Stimulated activated CD4-positive, alpha-beta T cell treated with anti-CD3 and anti-CD28 coated beads, Interleukin-1b, Interleukin-23, amount 100 ng/mL, for 1 hour (primary cell): ENCODE measurements around the gene SLC43A1.

Experiments used
- DNase-seq, 2 donors: peaks; one replicate each; pipeline ENCODE4 v3.0.0-alpha.2; 2020; ENCODE audit warnings: low read depth in 2 of 2

Gene SLC43A1

DNA sequence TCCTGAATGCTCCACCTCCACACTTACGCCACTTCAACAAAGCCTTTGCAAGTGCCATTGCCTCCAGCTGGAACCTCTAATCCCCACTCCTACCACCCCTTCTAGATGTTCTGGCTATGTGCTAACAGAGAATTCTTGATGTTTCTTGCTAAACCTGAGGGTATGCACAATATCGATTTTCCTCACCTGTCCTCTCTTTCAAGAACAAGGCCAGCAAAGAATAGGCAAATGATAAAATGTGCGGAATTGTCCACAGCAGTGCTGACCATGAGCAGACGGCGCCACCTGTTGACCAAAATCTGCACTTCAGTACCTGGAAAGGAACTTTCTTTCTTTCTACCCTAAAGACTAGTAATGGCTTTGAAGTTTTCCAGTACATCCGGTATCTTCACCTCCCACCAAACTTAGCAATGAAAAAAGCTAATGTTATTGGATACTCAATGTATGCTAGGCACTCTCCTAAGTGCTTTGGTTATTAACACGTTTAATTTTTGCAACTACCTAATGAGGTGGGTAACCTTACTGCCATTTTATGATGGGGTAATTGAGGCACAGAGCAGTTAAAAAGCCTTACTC lies 11.6 kb upstream of the SLC43A1 start:
- DNase-seq, result peak; percentile 36 to 64

DNA sequence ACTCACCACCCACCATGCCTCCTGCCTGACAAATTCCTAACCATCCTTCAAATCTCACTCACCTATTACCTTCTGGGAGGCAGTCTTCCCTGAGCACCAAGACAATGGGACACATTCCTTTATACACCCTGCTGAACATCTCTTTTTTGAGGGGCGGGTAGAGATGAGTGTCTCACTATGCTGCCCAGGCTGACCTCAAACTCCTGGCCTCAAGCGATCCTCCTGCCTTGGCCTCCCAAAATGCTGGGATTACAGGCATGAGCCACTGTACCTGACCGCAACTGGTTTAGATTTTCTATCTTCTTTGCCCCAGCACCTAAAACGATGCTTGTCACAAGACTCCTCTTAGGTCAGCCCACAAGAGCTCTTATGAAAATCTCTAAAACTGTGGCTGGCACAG lies 7.9 kb upstream of the SLC43A1 start:
- no peak for DNase-seq

DNA sequence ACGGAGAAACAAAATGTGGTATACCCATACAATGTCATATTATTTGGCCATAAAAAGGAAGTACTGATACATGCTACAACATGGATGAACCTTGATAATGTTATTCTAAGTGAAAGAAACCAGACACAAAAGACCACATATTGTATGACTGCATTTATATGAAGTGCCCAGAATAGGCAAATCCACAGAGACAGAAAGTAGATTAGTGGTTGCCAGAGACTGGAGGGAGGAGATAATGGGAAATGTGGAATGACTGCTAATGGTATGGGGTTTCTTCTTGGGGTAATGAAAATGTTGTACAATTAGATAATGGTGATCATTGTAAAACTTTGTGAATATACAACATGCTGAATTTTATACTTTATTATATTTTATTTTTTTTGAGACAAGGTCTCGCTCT lies 5.6 kb upstream of the SLC43A1 start:
- DNase-seq, result no peak

DNA sequence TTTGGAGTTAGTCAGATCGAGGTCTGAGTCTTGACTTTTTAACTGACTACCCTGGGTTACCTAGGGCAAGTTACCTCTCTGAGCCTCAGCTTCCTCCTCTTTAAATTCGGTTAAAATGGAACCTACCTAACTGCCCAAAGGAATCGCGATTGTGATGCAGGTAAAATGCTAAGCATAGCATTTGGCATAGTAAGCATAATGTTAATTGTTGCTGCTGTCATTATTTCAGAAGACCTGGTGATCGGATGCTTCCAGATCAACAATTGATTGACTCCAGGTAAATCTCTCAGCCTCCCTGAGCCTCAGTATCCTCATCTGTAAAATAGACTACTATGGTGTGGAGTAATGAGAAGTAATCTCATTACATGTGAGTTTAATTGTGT lies 550 bp upstream of the SLC43A1 start:
- DNase-seq, result no peak

- DNase-seq, result peak in 1 of 2 donors; percentile 21
Observed at GRCh38 chr11:57514538-57515331, 767 bp downstream of the SLC43A1 start.

- no peak for DNase-seq
Observed at GRCh38 chr11:57513911-57514537, 1.5 kb downstream of the SLC43A1 start.

DNA sequence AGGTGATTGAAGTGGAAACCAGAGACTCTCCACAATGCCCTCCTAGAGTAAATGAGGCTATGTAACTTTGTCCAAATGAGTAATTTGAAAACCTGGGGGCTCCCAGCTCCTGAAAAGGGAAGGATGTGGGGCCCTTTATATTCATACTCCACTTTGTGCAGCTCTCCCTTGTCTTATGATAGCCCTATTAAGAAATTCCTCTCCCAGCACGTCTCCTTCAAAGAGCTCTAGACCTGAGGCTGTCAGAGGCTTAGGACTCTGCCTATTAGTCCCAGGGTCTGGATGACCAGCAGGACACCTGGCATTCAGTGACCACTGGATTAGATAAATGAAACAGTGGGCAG lies 2.1 kb downstream of the SLC43A1 start:
- DNase-seq, result no peak

- no peak for DNase-seq
Observed at GRCh38 chr11:57512646-57513451, 2.7 kb downstream of the SLC43A1 start.

DNA sequence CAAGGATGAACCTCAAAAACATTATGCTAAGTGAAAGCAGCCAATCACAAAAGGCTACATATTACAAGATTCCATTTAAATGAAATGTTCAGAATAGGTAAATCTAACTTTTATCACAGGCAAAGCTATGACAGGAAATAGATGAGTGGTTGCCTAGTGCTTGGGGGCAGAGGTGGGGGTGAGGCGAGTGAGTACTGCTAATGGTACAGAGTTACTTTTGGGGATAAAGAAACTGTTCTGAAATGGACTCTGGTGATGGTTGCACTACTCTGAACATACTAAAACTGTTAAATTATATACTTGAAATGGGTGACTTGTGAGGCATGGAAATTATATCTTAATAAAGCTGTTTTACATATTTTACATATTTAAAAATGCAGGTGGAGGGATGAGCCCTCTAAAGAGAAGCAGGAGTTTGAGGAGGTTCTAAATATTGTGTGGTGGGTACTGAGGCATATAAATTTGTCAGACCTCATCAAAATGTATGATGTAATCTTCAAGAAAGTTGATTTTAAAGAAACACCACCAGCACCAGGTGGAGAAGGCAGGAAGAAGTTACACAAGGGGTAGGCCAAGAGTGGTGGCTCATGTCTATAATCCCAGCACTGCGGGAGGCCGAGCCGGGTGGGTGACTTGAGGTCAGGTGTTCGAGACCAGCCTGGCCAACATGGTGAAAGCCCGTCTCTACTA lies 3.6 kb downstream of the SLC43A1 start:
- no peak for DNase-seq

DNA sequence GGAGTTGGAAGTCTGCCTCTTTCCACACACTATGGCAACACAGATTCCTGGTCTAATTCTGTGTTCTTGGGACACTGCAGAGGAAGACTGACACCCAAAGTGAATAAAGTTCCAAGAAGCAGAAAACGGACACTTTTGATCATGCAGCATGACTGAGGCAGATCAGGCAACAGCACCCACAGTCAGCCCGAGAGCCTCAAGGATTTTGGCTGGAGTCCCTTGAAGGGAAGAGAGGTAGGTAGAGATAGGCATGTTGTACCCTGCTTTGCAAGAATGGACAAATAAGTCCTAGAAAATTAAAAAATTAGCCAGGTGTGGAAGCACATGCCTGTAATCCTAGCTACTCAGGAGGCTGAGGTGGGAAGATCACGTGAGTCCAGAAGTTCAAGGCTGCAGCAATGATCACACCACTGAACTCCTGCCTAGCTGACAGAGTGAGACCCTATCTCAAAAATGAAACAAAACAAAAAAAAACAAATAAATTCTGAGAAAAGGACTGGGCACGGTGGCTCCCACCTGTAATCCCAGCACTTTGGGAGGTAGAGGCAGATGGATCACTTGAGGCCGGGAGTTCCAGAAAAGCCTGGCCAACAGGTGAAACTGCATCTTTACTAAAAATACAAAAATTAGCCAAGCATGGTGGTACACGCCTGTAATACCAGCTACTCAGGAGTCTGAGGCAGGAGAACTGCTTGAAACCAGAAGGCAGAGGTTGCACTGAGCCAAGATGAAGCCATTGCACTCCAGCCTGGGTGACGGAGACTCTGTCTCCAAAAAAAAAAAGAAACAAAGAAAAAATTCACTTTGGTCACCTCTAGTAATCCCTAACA lies 6.9 kb downstream of the SLC43A1 start:
- DNase-seq, result no peak

- no peak for DNase-seq
Observed at GRCh38 chr11:57506522-57506921, 9.0 kb downstream of the SLC43A1 start.

DNA sequence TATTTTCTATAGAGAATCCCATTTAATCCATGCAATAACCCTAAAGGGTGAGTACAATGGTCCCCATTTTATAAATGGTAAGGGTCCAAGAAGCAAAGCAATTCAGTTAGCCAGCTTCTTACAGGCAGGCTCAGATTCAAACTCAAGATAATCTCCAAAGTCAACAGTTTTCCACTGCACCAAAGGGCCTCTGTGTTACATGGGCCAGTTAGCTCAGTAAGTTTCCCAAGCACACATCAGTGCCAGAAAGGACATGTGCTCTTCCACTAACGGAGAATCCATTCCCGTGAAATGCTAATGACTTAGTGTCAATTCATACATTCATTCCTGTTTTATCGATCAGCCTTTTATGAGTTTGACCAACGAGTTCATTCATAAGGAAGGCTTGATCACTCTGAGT lies 11.0 kb downstream of the SLC43A1 start:
- DNase-seq, result no peak

DNA sequence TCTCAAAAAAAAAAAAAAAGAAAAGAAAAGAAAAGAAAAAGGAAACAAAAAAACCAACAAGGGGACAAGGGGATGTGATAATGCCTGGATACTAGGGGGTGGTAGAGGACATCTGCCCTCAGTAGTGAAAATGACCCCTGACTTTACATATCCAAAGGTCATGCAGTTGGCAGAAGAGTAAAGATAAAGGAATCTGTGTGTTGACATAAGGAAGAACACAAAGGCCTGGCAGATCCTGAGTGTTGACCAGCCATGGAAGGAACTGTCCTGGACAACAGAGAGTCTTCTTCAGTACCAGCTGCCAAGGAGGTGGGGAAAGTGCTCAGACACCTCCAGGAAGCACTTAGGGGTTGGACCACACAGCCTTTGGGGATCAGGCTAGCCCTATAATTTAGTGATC lies 12.6 kb downstream of the SLC43A1 start:
- DNase-seq, result no peak

GRCh38 chr11:57502376-57502775 lies 13.1 kb downstream of the SLC43A1 start:
- no peak for DNase-seq

DNA sequence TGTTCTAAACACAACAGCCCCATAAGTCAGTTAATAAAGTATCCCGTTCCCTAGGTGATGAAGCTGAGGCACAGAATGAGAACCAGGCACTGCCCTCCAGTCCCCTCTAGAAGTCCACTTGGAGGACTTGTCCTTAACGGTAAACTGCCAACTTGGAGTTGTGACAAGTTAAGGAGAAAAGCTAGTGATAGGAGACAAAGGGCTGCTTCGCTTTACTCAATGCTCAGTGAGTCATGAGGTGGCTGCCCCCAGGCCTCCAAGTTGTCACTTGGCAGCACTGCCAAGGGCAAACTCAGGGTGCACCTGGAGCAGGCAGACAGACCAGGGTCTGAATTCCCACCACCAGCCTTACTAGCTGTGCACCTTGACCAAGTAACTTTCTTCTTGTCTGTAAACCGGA lies 13.5 kb downstream of the SLC43A1 start:
- DNase-seq, result no peak

DNA sequence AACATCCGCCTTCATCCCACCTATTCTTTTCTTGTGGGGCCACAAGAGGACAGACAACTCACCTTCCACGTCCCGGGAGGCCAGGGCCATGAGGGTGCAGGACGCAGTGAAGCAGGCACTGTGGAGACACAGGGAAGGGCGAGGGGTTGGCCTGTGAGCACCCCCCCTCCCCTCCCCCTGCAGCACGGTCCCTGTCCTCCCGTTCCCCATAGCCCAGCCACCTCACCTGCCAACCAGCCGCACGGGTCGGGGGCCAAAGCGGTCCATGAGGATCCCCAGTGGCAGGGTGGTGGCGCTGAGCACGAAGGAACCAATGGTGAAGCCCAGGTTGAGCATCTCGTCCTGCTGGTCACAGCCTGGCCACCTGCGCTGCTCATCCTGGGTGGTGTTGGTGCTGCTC lies 14.6 kb downstream of the SLC43A1 start:
- DNase-seq, result no peak

DNA sequence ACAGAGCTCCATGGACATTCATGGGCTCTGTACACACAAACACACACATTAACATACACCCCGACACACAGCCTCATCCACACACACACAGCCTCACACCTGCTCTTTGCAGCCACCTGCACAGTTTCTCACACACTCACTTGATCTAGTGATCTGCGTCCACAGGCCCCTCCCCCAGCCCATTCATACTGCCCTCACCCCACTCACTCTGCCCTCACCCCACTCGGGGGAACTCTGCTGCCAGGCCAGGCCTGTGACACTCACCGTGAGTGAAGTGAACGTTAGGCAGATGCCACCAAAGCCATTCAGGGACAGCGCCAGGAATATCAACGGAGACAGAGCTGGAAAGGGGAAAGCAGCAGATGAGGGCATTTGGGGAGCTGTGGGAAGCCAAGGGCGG lies 15.0 kb downstream of the SLC43A1 start:
- DNase-seq, result no peak

GRCh38 chr11:57499983-57500461 lies 15.5 kb downstream of the SLC43A1 start:
- DNase-seq, result no peak

DNA sequence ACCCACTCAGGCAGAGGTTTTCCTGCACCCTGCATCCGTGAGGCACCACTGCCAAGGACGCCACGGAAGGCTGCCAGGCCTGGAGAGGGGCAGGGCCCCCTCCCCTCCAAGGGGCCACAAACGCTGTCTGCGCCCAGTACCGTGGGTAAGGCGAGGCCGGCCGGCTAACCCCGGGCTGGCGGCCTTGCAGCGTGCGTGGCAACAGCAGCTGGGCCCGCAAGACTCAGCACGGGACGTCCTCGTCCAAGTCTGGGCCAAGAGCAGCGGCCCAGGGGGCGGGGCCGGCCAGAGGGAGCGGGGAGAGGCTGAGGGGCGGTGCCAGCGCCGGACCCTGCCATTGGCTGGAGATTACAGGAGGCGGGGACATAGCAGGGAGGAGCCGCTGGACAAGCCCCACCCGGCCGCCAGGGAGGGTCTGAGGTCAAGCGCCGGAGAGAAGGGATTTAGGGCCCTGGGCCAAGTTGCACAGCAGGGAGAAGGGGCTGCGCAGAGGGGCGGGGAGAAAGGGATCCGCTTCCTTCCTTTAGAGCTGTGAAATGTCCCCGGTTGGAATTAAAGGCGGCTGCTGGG lies 16.0 kb downstream of the SLC43A1 start:
- DNase-seq, result no peak

GRCh38 chr11:57498540-57498939 lies 17.0 kb downstream of the SLC43A1 start:
- no peak for DNase-seq
